Liver (tissue), 9 donors: ENCODE data around the gene KCNJ10. TPM values are rescaled to one million over a fixed set of nuclear protein-coding genes. Genes with fewer than 3 reads are reported as not detected.

ENCODE experiments used
- DNase-seq: peaks from one replicate; pipeline ENCODE4 v3.0.0-alpha.2; 2017; ENCODE audit warnings: low spot score
- H3K27ac ChIP-seq, 2 donors: one replicate each; pipeline ENCODE4 v1.7.0; 2013; ENCODE audit warnings: inconsistent platforms in 2 of 2, low read length in 2 of 2, control low read depth in 1 of 2, low read depth in 1 of 2, mild to moderate bottlenecking in 1 of 2
- H3K27me3 ChIP-seq, 4 donors: one replicate each; pipeline versions ENCODE4 v1.6.1 to v1.7.0; 2013; ENCODE audit warnings: low read length in 3 of 4, inconsistent platforms in 1 of 4, mild to moderate bottlenecking in 1 of 4, moderate library complexity in 1 of 4; ENCODE audit not compliant: control insufficient read depth in 4 of 4, insufficient read depth in 4 of 4
- H3K36me3 ChIP-seq, 4 donors: one replicate each; pipeline versions ENCODE4 v1.6.1 to v1.7.0; 2013; ENCODE audit warnings: low read length in 3 of 4, mild to moderate bottlenecking in 3 of 4, low read depth in 1 of 4, moderate library complexity in 1 of 4; ENCODE audit not compliant: control insufficient read depth in 4 of 4, insufficient read depth in 3 of 4
- H3K4me1 ChIP-seq, 4 donors: one replicate each; pipeline versions ENCODE4 v1.6.1 to v1.7.0; 2013; ENCODE audit warnings: low read length in 3 of 4, mild to moderate bottlenecking in 3 of 4, moderate library complexity in 1 of 4; ENCODE audit not compliant: control insufficient read depth in 4 of 4, insufficient read depth in 4 of 4
- H3K4me3 ChIP-seq, 3 donors: one replicate each; pipeline versions ENCODE4 v1.6.1 to v1.7.0; 2013; ENCODE audit warnings: low read length in 3 of 3, control low read depth in 1 of 3, low read depth in 1 of 3, mild to moderate bottlenecking in 1 of 3
- H3K9ac ChIP-seq, 2 donors: one replicate each; pipeline ENCODE4 v1.7.0; 2013; ENCODE audit warnings: low read length in 2 of 2, mild to moderate bottlenecking in 2 of 2, moderate library complexity in 2 of 2, control low read depth in 1 of 2, low read depth in 1 of 2
- H3K9me3 ChIP-seq, 4 donors: one replicate each; pipeline versions ENCODE4 v1.6.1 to v1.7.0; 2013; ENCODE audit warnings: low read length in 3 of 4; ENCODE audit not compliant: control insufficient read depth in 4 of 4
- EGR1 ChIP-seq, 2 donors: IDR thresholded peaks; 2 replicates each; pipeline ENCODE4 v1.6.1; 2016 to 2018; ENCODE audit warnings: antibody characterized with exemption in 2 of 2, low read depth in 2 of 2
- FOXA1 ChIP-seq: IDR thresholded peaks from 2 replicates; pipeline ENCODE4 v1.6.1; 2016; ENCODE audit warnings: antibody characterized with exemption
- FOXA2 ChIP-seq: IDR thresholded peaks from 2 replicates; pipeline ENCODE4 v1.6.1; 2016; ENCODE audit warnings: antibody characterized with exemption
- GABPA ChIP-seq, 2 donors: IDR thresholded peaks in 1 of 2; conservative IDR thresholded peaks in 1 of 2; 2 replicates each; pipeline ENCODE4 v1.6.1; 2016; ENCODE audit warnings: antibody characterized with exemption in 2 of 2, mild to moderate bottlenecking in 1 of 2, moderate library complexity in 1 of 2
- HNF4A ChIP-seq, 2 donors: conservative IDR thresholded peaks; 2 replicates each; pipeline ENCODE4 v1.6.1; 2016; ENCODE audit warnings: antibody characterized with exemption in 2 of 2, mild to moderate bottlenecking in 2 of 2
- HNF4G ChIP-seq: IDR thresholded peaks from 2 replicates; pipeline ENCODE4 v1.6.1; 2016; ENCODE audit warnings: antibody characterized with exemption
- JUND ChIP-seq, 2 donors: IDR thresholded peaks; 2 replicates each; pipeline ENCODE4 v1.6.1; 2016; ENCODE audit warnings: antibody characterized with exemption in 2 of 2
- NR2F2 ChIP-seq: IDR thresholded peaks from 2 replicates; pipeline ENCODE4 v1.6.1; 2016; ENCODE audit warnings: antibody characterized with exemption
- RAD21 ChIP-seq, 2 donors: IDR thresholded peaks; 2 replicates each; pipeline ENCODE4 v1.6.1; 2016; ENCODE audit warnings: antibody characterized with exemption in 2 of 2, mild to moderate bottlenecking in 2 of 2
- RXRA ChIP-seq, 2 donors: IDR thresholded peaks; 2 replicates each; pipeline ENCODE4 v1.6.1; 2017 to 2018; ENCODE audit warnings: antibody characterized with exemption in 2 of 2, mild to moderate bottlenecking in 1 of 2
- SP1 ChIP-seq: IDR thresholded peaks from 2 replicates; pipeline ENCODE4 v1.6.1; 2018; ENCODE audit warnings: antibody characterized with exemption, mild to moderate bottlenecking
- TAF1 ChIP-seq: conservative IDR thresholded peaks from 2 replicates; pipeline ENCODE4 v1.6.1; 2016; ENCODE audit warnings: antibody characterized with exemption, mild to moderate bottlenecking
- YY1 ChIP-seq: IDR thresholded peaks from 2 replicates; pipeline ENCODE4 v1.6.1; 2016; ENCODE audit warnings: antibody characterized with exemption, mild to moderate bottlenecking
- polyA plus RNA-seq, 2 donors: library from polyadenylated mRNA; stranded (reverse) in 1 of 2; unstranded in 1 of 2; fragments of 200-250 nt in 1 of 2; fragments of >200 nt in 1 of 2; fragmentation: Nextera tagmentation in 1 of 2; extraction: Ambion mirVana in 1 of 2; gene quantifications; one replicate each; pipeline versions ENCODE4 v1.2.1 to v1.2.3, GENCODE V29; 2013 to 2015
- total RNA-seq, 2 donors: library from RNA; depleted of rRNA; stranded (reverse); fragments of >200 nt; gene quantifications; one replicate each; pipeline ENCODE4 v1.2.3, GENCODE V29; 2014
- TF ChIP-seq, protein P1 (sequence below): IDR thresholded peaks from 2 replicates; pipeline ENCODE4 v1.6.1; 2016; ENCODE audit warnings: antibody characterized with exemption
- TF ChIP-seq, protein P2 (sequence below): IDR thresholded peaks from 2 replicates; pipeline ENCODE4 v1.6.1; 2016; ENCODE audit warnings: antibody characterized with exemption
- TF ChIP-seq, protein P3 (sequence below): IDR thresholded peaks from 2 replicates; pipeline ENCODE4 v1.6.1; 2016; ENCODE audit warnings: antibody characterized with exemption
- TF ChIP-seq, protein P4 (sequence below): fragments of 150-350 bp; IDR thresholded peaks from 2 replicates; pipeline ENCODE4 v1.5.1; 2017; ENCODE audit warnings: improper control_type of control experiment, low read depth, low read length; ENCODE audit not compliant: missing input control
- TF ChIP-seq, protein P5 (sequence below): IDR thresholded peaks from 2 replicates; pipeline ENCODE4 v1.6.1; 2016; ENCODE audit warnings: antibody characterized with exemption, mild to moderate bottlenecking
- donor health status: healthy.
- donor health status: healthy.
- donor health status: healthy.
- donor health status: healthy.
- donor health status: healthy.

KCNJ10 gene
- total and polyA plus RNA-seq, 4 donors = 0.48 to 1.6 (median 0.52) TPM

DNA sequence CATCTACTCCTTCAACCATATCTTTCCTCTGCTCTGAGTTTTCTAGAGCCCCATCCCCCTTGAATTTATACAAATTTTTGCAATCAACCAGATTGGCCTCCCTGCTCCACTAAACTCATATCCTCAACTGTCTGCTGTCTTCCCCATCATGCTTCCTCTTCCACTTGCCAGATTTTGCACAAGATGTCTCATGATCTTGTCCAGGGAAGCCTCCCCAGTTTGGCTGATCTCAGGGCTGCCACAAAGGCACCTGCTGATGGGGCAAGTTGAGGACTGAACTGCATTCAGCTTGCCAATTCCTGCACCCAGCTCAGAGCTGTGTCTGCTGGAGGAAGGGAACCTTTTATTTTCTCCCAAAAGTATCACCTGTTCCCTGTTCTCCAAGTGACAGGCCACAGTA lies 7.5 kb upstream of the KCNJ10 start:
- no peaks in the 10 kb centered on the region for H3K4me1 ChIP-seq
- H3K9me3 ChIP-seq = no peaks in the 10 kb centered on the region
- no peak for DNase-seq
- no peak for TF ChIP-seq TAF1
- no peak for TF ChIP-seq YY1
- TF ChIP-seq NR2F2 = no peak
- TF ChIP-seq, protein P1, sequence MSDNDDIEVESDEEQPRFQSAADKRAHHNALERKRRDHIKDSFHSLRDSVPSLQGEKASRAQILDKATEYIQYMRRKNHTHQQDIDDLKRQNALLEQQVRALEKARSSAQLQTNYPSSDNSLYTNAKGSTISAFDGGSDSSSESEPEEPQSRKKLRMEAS = no peak
- no peak for TF ChIP-seq FOXA1
- TF ChIP-seq HNF4A (conservative IDR thresholded peaks at IDR 0.05) = no peak
- TF ChIP-seq, protein P2, sequence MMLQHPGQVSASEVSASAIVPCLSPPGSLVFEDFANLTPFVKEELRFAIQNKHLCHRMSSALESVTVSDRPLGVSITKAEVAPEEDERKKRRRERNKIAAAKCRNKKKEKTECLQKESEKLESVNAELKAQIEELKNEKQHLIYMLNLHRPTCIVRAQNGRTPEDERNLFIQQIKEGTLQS = no peak
- no peak for TF ChIP-seq GABPA (IDR thresholded peaks at IDR 0.05 in 1 of 2, conservative IDR thresholded peaks at IDR 0.05 in 1 of 2)
- TF ChIP-seq, protein P3, sequence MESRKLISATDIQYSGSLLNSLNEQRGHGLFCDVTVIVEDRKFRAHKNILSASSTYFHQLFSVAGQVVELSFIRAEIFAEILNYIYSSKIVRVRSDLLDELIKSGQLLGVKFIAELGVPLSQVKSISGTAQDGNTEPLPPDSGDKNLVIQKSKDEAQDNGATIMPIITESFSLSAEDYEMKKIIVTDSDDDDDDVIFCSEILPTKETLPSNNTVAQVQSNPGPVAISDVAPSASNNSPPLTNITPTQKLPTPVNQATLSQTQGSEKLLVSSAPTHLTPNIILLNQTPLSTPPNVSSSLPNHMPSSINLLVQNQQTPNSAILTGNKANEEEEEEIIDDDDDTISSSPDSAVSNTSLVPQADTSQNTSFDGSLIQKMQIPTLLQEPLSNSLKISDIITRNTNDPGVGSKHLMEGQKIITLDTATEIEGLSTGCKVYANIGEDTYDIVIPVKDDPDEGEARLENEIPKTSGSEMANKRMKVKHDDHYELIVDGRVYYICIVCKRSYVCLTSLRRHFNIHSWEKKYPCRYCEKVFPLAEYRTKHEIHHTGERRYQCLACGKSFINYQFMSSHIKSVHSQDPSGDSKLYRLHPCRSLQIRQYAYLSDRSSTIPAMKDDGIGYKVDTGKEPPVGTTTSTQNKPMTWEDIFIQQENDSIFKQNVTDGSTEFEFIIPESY = no peak
- TF ChIP-seq, protein P4, sequence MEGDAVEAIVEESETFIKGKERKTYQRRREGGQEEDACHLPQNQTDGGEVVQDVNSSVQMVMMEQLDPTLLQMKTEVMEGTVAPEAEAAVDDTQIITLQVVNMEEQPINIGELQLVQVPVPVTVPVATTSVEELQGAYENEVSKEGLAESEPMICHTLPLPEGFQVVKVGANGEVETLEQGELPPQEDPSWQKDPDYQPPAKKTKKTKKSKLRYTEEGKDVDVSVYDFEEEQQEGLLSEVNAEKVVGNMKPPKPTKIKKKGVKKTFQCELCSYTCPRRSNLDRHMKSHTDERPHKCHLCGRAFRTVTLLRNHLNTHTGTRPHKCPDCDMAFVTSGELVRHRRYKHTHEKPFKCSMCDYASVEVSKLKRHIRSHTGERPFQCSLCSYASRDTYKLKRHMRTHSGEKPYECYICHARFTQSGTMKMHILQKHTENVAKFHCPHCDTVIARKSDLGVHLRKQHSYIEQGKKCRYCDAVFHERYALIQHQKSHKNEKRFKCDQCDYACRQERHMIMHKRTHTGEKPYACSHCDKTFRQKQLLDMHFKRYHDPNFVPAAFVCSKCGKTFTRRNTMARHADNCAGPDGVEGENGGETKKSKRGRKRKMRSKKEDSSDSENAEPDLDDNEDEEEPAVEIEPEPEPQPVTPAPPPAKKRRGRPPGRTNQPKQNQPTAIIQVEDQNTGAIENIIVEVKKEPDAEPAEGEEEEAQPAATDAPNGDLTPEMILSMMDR = no peak
- TF ChIP-seq RXRA (IDR thresholded peaks at IDR 0.05) = no peak
- TF ChIP-seq JUND (IDR thresholded peaks at IDR 0.05) = no peak
- no peak for TF ChIP-seq HNF4G
- no peak for TF ChIP-seq RAD21 (IDR thresholded peaks at IDR 0.05)
- TF ChIP-seq EGR1 (IDR thresholded peaks at IDR 0.05; ENCODE audit: low read depth in 2 of 2) = no peak
- TF ChIP-seq FOXA2 = no peak
- no peak for TF ChIP-seq SP1
- TF ChIP-seq, protein P5, sequence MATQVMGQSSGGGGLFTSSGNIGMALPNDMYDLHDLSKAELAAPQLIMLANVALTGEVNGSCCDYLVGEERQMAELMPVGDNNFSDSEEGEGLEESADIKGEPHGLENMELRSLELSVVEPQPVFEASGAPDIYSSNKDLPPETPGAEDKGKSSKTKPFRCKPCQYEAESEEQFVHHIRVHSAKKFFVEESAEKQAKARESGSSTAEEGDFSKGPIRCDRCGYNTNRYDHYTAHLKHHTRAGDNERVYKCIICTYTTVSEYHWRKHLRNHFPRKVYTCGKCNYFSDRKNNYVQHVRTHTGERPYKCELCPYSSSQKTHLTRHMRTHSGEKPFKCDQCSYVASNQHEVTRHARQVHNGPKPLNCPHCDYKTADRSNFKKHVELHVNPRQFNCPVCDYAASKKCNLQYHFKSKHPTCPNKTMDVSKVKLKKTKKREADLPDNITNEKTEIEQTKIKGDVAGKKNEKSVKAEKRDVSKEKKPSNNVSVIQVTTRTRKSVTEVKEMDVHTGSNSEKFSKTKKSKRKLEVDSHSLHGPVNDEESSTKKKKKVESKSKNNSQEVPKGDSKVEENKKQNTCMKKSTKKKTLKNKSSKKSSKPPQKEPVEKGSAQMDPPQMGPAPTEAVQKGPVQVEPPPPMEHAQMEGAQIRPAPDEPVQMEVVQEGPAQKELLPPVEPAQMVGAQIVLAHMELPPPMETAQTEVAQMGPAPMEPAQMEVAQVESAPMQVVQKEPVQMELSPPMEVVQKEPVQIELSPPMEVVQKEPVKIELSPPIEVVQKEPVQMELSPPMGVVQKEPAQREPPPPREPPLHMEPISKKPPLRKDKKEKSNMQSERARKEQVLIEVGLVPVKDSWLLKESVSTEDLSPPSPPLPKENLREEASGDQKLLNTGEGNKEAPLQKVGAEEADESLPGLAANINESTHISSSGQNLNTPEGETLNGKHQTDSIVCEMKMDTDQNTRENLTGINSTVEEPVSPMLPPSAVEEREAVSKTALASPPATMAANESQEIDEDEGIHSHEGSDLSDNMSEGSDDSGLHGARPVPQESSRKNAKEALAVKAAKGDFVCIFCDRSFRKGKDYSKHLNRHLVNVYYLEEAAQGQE = no peak
- no peaks in the 10 kb centered on the region for H3K36me3 ChIP-seq
- H3K27ac ChIP-seq = no peak overlapping the region
- H3K4me3 ChIP-seq = no peak overlapping the region
- H3K9ac ChIP-seq = no peak overlapping the region
- peaks cover 0 to 5% (median 2%) of the 10 kb centered on the region in 4 donors for H3K27me3 ChIP-seq
